HCT116 (cell line): Measurements from ENCODE around the gene SLC25A13.

Experiments used
- CEBPB ChIP-seq: IDR thresholded peaks from 2 replicates; pipeline ENCODE4 v1.6.1; 2012; ENCODE audit warnings: low read depth
- CTCF ChIP-seq, 3 experiments: fragments of 200-600 bp in 1 of 3; sonication (generic) in 1 of 3; IDR thresholded peaks in 2 of 3; conservative IDR thresholded peaks in 1 of 3; 2 replicates each; pipeline ENCODE4 v1.5.1; 2012 to 2017; ENCODE audit warnings: low read depth in 2 of 3, low read length in 2 of 3, antibody characterized with exemption in 1 of 3, borderline replicate concordance in 1 of 3, control low read depth in 1 of 3, mild to moderate bottlenecking in 1 of 3, mixed read lengths in 1 of 3, mixed run types in 1 of 3, moderate library complexity in 1 of 3; ENCODE audit not compliant: insufficient read depth in 1 of 3
- POLR2A ChIP-seq: IDR thresholded peaks from 2 replicates; pipeline ENCODE4 v1.7.0; 2011; ENCODE audit warnings: borderline replicate concordance; ENCODE audit not compliant: insufficient read depth, insufficient read length; ENCODE audit errors: extremely low read depth
- REST ChIP-seq: IDR thresholded peaks from 2 replicates; pipeline ENCODE4 v1.6.1; 2012; ENCODE audit warnings: low read depth

- TF ChIP-seq CTCF (IDR thresholded peaks at IDR 0.05 in 2 of 3, conservative IDR thresholded peaks at IDR 0.05 in 1 of 3; ENCODE audit: borderline replicate concordance in 1 of 3, insufficient read depth in 1 of 3, low read depth in 2 of 3, low read length in 2 of 3) (no peak), CEBPB (no peak), POLR2A (no peak), REST (no peak)
Measured at GRCh38 chr7:96310110-96310509, 11.8 kb downstream of the SLC25A13 start.
